H1 (cell line): ENCODE measurements around the gene SGCB.

ENCODE experiments used
- CTCF ChIP-seq, 3 experiments: IDR thresholded peaks; 1 replicate in 2 of 3; 2 replicates in 1 of 3; pipeline versions ENCODE4 v1.5.1 to v1.6.1; 2011; ENCODE audit warnings: low read length in 3 of 3, mild to moderate bottlenecking in 3 of 3, inconsistent platforms in 2 of 3, low read depth in 1 of 3, moderate library complexity in 1 of 3; ENCODE audit not compliant: insufficient read depth in 1 of 3; ENCODE audit errors: control extremely low read depth in 1 of 3
- EZH2 ChIP-seq: fragments of 200-600 bp; sonication (generic); IDR thresholded peaks from 2 replicates; pipeline ENCODE4 v1.7.1; 2012; ENCODE audit warnings: low read depth, mild to moderate bottlenecking, moderate library complexity, low read length, inconsistent platforms; ENCODE audit not compliant: severe bottlenecking
- HDAC2 ChIP-seq, 2 experiments: fragments of 300-600 bp in 1 of 2; sonication (generic) in 1 of 2; IDR thresholded peaks; 2 replicates each; pipeline ENCODE4 v1.6.1; 2011 to 2012; ENCODE audit warnings: low read depth in 2 of 2, low read length in 2 of 2, mild to moderate bottlenecking in 2 of 2, moderate library complexity in 2 of 2, borderline replicate concordance in 1 of 2, inconsistent platforms in 1 of 2
- POLR2A ChIP-seq, 2 experiments: IDR thresholded peaks; 1 replicate in 1 of 2; 2 replicates in 1 of 2; pipeline ENCODE4 v1.6.1; 2011; ENCODE audit warnings: low read depth in 2 of 2, low read length in 2 of 2, mild to moderate bottlenecking in 2 of 2; ENCODE audit errors: control extremely low read depth in 1 of 2
- POLR2AphosphoS5 ChIP-seq: IDR thresholded peaks from 2 replicates; pipeline ENCODE4 v1.6.1; 2011; ENCODE audit warnings: low read depth, low read length
- RXRA ChIP-seq: IDR thresholded peaks from 2 replicates; pipeline ENCODE4 v1.6.1; 2011; ENCODE audit warnings: low read depth, mild to moderate bottlenecking, low read length, moderate library complexity; ENCODE audit not compliant: insufficient read depth
- SIN3A ChIP-seq, 2 experiments: IDR thresholded peaks in 1 of 2; conservative IDR thresholded peaks in 1 of 2; 2 replicates each; pipeline ENCODE4 v1.6.1; 2011 to 2012; ENCODE audit warnings: low read length in 2 of 2, improper control_type of control experiment in 1 of 2, low read depth in 1 of 2, mild to moderate bottlenecking in 1 of 2
- SP1 ChIP-seq: IDR thresholded peaks from 2 replicates; pipeline ENCODE4 v1.6.1; 2011; ENCODE audit warnings: low read depth, low read length

- TF ChIP-seq RXRA (no peak), EZH2 (no peak), POLR2A (IDR thresholded peaks at IDR 0.05; ENCODE audit: control extremely low read depth in 1 of 2, low read depth in 2 of 2, low read length in 2 of 2) (no peak), CTCF (IDR thresholded peaks at IDR 0.05; ENCODE audit: control extremely low read depth in 1 of 3, insufficient read depth in 1 of 3, low read depth in 1 of 3, low read length in 3 of 3) (peak in 2 of 3 experiments; percentile 31 to 42; a peak in 2 of 4 replicates), POLR2AphosphoS5 (no peak), HDAC2 (IDR thresholded peaks at IDR 0.05; ENCODE audit: borderline replicate concordance in 1 of 2, low read depth in 2 of 2, low read length in 2 of 2) (no peak), SP1 (no peak), SIN3A (conservative IDR thresholded peaks at IDR 0.05 in 1 of 2, IDR thresholded peaks at IDR 0.05 in 1 of 2; ENCODE audit: low read depth in 1 of 2, low read length in 2 of 2) (no peak)
Measured at GRCh38 chr4:52015366-52015765, 22.7 kb downstream of the SGCB start.
